Suprapubic skin (tissue), 4 donors: ENCODE measurements around the gene SSR2.

Source experiments
- CTCF ChIP-seq, 2 donors: fragments of 200-600 bp in 1 of 2; fragments of 450-650 bp in 1 of 2; sonication (generic) in 1 of 2; IDR thresholded peaks; one replicate each; pipeline ENCODE4 v1.5.1; 2016 to 2019; ENCODE audit warnings: antibody characterized with exemption in 2 of 2, mild to moderate bottlenecking in 1 of 2, moderate library complexity in 1 of 2
- EP300 ChIP-seq: sonication (generic); formaldehyde crosslinking; IDR thresholded peaks from one replicate; pipeline ENCODE4 v1.6.1; 2017; ENCODE audit warnings: antibody characterized with exemption
- POLR2A ChIP-seq, 2 donors: fragments of 450-650 bp; IDR thresholded peaks; one replicate each; pipeline ENCODE4 v1.6.1; 2017; ENCODE audit warnings: antibody characterized with exemption in 2 of 2, mild to moderate bottlenecking in 2 of 2, moderate library complexity in 2 of 2
- POLR2AphosphoS5 ChIP-seq, 3 donors: sonication (generic); formaldehyde crosslinking; IDR thresholded peaks; one replicate each; pipeline ENCODE4 v1.6.1; 2017; ENCODE audit warnings: antibody characterized with exemption in 3 of 3

DNA sequence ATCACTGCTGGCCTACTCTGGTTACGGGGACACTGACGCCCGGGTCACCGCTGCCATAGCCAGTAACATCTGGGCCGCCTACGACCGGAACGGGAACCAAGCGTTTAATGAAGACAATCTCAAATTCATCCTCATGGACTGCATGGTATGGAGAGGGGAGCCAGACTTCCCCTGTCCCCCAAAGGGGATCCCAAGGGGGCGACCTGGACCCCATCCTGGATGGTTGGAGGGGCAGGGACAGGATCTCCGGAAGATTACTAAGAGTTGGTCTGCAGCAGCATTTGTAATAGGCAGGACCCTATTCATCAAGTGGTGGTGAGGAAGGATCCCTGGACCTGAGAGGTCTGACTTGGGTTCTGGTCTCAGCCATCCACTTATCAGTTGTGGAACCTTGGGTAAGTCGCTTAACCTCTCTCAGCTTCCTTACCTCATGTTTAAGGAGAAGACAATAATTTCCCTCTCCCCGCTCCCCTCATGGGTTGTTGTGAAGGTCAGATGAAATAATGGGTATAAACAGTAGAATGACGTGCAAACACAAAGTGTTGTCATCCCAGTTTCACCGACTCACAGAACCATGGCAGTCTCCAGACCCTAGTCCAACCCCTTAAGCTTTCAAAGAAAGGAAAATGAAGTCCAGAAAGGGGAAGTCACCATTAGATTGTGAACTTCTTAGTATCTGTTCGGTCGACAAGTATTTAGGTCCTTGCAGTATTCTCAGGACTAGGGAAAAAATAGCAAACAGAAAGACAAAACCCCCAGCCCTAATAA lies 34.7 kb upstream of the SSR2 start:
- TF ChIP-seq CTCF (IDR thresholded peaks at IDR 0.05) (no peak), EP300 (no peak), POLR2A (IDR thresholded peaks at IDR 0.05) (no peak), POLR2AphosphoS5 (IDR thresholded peaks at IDR 0.05) (no peak)
